Measurements from ENCODE around the gene IL13.

DNA sequence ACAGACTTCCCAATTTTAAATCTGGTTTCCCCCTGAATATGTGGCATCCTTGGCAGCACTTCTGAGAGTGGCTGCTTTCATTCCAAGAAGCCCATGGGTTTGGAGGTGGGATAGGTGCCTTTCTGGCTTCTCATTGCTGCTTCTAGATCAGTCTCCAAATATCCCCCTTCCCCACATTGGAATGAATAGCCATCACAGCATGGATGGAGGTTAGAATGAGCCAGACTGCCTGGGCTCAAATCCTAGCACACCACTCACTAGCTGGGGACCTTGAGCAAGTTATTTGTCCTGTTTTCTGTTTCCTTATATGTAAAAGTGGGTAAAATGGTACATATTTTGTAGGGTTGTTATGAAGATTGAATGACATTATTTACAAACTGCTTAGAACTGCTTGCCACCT lies 13.8 kb upstream of the IL13 start:
- TF ChIP-seq CTCF (IDR thresholded peaks at IDR 0.05): no peak
- TF ChIP-seq POLR2A (IDR thresholded peaks at IDR 0.05): no peak
- TF ChIP-seq POLR2AphosphoS5 (IDR thresholded peaks at IDR 0.05): no peak

All from sigmoid colon (tissue), 4 donors.